HEK293 (cell line): Measurements from ENCODE around the gene EIF4E.

Experiments used
- CTCF ChIA-PET: fragments of 350-600 bp; formaldehyde crosslinking; extraction: SDS; loops from one replicate; lab custom pipeline; 2021; ENCODE audit warnings: antibody characterized with exemption; lab: Yijun Ruan, JAX
- POLR2A ChIA-PET: fragments of 300-600 bp; formaldehyde crosslinking; extraction: SDS; loops from one replicate; lab custom pipeline; 2020; ENCODE audit warnings: antibody characterized with exemption, inconsistent platforms; lab: Yijun Ruan, JAX
- H3K27ac ChIP-seq: fragments of 200-500 bp; sonication (Bioruptor generic); 2 replicates; pipeline ENCODE4 v1.5.1; 2014; ENCODE audit warnings: low read depth, low read length, control low read depth, inconsistent platforms; ENCODE audit errors: extremely low read depth
- H3K36me3 ChIP-seq, 2 experiments: fragments of 200-500 bp in 1 of 2; sonication (Bioruptor generic) in 1 of 2; 1 replicate in 1 of 2; 2 replicates in 1 of 2; pipeline ENCODE4 v1.5.1; 2014 to 2017; ENCODE audit warnings: inconsistent platforms in 2 of 2, low read length in 2 of 2; ENCODE audit not compliant: control insufficient read depth in 2 of 2, insufficient read depth in 1 of 2
- H3K4me1 ChIP-seq: fragments of 200-500 bp; sonication (Bioruptor generic); 2 replicates; pipeline ENCODE4 v1.5.1; 2014; ENCODE audit warnings: mild to moderate bottlenecking, low read length, inconsistent platforms; ENCODE audit not compliant: control insufficient read depth, insufficient read depth
- H3K4me3 ChIP-seq: 2 replicates; pipeline ENCODE4 v1.5.1; 2011; ENCODE audit warnings: low read depth, mild to moderate bottlenecking, control low read depth, low read length, moderate library complexity
- H3K9me3 ChIP-seq: fragments of 200-500 bp; sonication (Bioruptor generic); 2 replicates; pipeline ENCODE4 v1.5.1; 2014; ENCODE audit warnings: low read depth, low read length, inconsistent platforms; ENCODE audit not compliant: control insufficient read depth, insufficient read depth
- SCRT2 ChIP-seq: fragments of 450-650 bp; formaldehyde crosslinking; IDR thresholded peaks from 2 replicates; pipeline ENCODE4 v1.5.1; 2016; ENCODE audit warnings: missing biosample characterization, missing genetic modification characterization
- ZFP3 ChIP-seq: fragments of 450-650 bp; formaldehyde crosslinking; IDR thresholded peaks from 2 replicates; pipeline ENCODE4 v1.5.1; 2016; ENCODE audit warnings: low read depth, missing biosample characterization, missing genetic modification characterization
- ZNF140 ChIP-seq: fragments of 450-650 bp; formaldehyde crosslinking; IDR thresholded peaks from 2 replicates; pipeline ENCODE4 v1.5.1; 2016; ENCODE audit warnings: missing biosample characterization, missing genetic modification characterization
- ZNF146 ChIP-seq: fragments of 450-650 bp; formaldehyde crosslinking; IDR thresholded peaks from 2 replicates; pipeline ENCODE4 v1.5.1; 2016; ENCODE audit warnings: missing biosample characterization, missing genetic modification characterization
- ZNF157 ChIP-seq: fragments of 450-650 bp; formaldehyde crosslinking; IDR thresholded peaks from 2 replicates; pipeline ENCODE4 v1.5.1; 2016; ENCODE audit warnings: missing biosample characterization, missing genetic modification characterization
- ZNF223 ChIP-seq: fragments of 450-650 bp; formaldehyde crosslinking; IDR thresholded peaks from 2 replicates; pipeline ENCODE4 v1.5.1; 2016; ENCODE audit warnings: missing biosample characterization, missing genetic modification characterization
- ZNF335 ChIP-seq: fragments of 450-650 bp; formaldehyde crosslinking; conservative IDR thresholded peaks from 2 replicates; pipeline ENCODE4 v1.5.1; 2016; ENCODE audit warnings: missing biosample characterization, missing genetic modification characterization
- ZNF354C ChIP-seq: fragments of 450-650 bp; formaldehyde crosslinking; IDR thresholded peaks from 2 replicates; pipeline ENCODE4 v1.5.1; 2016; ENCODE audit warnings: missing biosample characterization, missing genetic modification characterization, low read depth, borderline replicate concordance
- ZNF426 ChIP-seq: fragments of 450-650 bp; formaldehyde crosslinking; IDR thresholded peaks from 2 replicates; pipeline ENCODE4 v1.5.1; 2017; ENCODE audit warnings: missing biosample characterization, missing genetic modification characterization, mild to moderate bottlenecking, inconsistent platforms, moderate library complexity
- ZNF48 ChIP-seq: fragments of 450-650 bp; formaldehyde crosslinking; IDR thresholded peaks from 2 replicates; pipeline ENCODE4 v1.5.1; 2016; ENCODE audit warnings: missing biosample characterization, missing genetic modification characterization
- ZNF501 ChIP-seq: fragments of 450-650 bp; formaldehyde crosslinking; IDR thresholded peaks from 2 replicates; pipeline ENCODE4 v1.5.1; 2016; ENCODE audit warnings: missing biosample characterization, missing genetic modification characterization
- ZNF544 ChIP-seq: fragments of 450-650 bp; formaldehyde crosslinking; IDR thresholded peaks from 2 replicates; pipeline ENCODE4 v1.5.0; 2017; ENCODE audit warnings: missing biosample characterization, missing genetic modification characterization
- ZNF548 ChIP-seq: fragments of 450-650 bp; formaldehyde crosslinking; IDR thresholded peaks from 2 replicates; pipeline ENCODE4 v1.5.1; 2016; ENCODE audit warnings: missing biosample characterization, missing genetic modification characterization
- ZNF707 ChIP-seq: fragments of 450-650 bp; formaldehyde crosslinking; IDR thresholded peaks from 2 replicates; pipeline ENCODE4 v1.5.1; 2016; ENCODE audit warnings: missing biosample characterization, missing genetic modification characterization
- TF ChIP-seq, protein P1 (sequence below): fragments of 450-650 bp; formaldehyde crosslinking; conservative IDR thresholded peaks from 2 replicates; pipeline ENCODE4 v1.5.1; 2016; ENCODE audit warnings: low read depth, missing biosample characterization, missing genetic modification characterization
- TF ChIP-seq, protein P2 (sequence below): fragments of 450-650 bp; formaldehyde crosslinking; IDR thresholded peaks from 2 replicates; pipeline ENCODE4 v1.5.1; 2016; ENCODE audit warnings: missing biosample characterization, missing genetic modification characterization
- TF ChIP-seq, protein P3 (sequence below): fragments of 450-650 bp; formaldehyde crosslinking; IDR thresholded peaks from 2 replicates; pipeline ENCODE4 v1.5.1; 2016; ENCODE audit warnings: missing biosample characterization, missing genetic modification characterization
- TF ChIP-seq, protein P4 (sequence below): fragments of 450-650 bp; formaldehyde crosslinking; IDR thresholded peaks from 2 replicates; pipeline ENCODE4 v1.5.1; 2016; ENCODE audit warnings: missing biosample characterization, missing genetic modification characterization
- TF ChIP-seq, protein P5 (sequence below): fragments of 450-650 bp; formaldehyde crosslinking; IDR thresholded peaks from 2 replicates; pipeline ENCODE4 v1.5.1; 2016; ENCODE audit warnings: missing biosample characterization, missing genetic modification characterization
- TF ChIP-seq, protein P6 (sequence below): fragments of 450-650 bp; formaldehyde crosslinking; IDR thresholded peaks from 2 replicates; pipeline ENCODE4 v1.5.1; 2016; ENCODE audit warnings: missing biosample characterization, missing genetic modification characterization, borderline replicate concordance

EIF4E gene

DNA sequence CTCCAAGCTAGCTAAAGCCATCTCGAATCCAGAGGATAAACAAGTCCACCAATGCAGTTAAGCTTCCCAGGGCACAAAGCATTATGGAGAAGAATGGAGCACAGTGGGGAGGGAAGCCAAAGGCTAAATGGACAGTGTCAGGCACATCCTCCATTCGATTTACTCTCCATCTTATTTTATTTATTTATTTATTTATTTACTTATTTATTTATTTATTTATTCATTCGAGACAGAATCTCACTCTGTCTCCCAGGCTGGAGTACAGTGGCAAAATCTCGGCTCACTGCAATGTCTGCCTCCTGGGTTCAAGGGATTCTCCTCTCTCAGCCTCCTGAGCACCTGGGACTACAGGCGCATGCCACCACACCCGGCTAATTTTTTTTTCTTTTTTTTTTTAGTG, 26.3 kb upstream of the EIF4E start (continued):
- TF ChIP-seq ZNF146 (tag by site-specific recombination) = no peak
- TF ChIP-seq, protein P1, sequence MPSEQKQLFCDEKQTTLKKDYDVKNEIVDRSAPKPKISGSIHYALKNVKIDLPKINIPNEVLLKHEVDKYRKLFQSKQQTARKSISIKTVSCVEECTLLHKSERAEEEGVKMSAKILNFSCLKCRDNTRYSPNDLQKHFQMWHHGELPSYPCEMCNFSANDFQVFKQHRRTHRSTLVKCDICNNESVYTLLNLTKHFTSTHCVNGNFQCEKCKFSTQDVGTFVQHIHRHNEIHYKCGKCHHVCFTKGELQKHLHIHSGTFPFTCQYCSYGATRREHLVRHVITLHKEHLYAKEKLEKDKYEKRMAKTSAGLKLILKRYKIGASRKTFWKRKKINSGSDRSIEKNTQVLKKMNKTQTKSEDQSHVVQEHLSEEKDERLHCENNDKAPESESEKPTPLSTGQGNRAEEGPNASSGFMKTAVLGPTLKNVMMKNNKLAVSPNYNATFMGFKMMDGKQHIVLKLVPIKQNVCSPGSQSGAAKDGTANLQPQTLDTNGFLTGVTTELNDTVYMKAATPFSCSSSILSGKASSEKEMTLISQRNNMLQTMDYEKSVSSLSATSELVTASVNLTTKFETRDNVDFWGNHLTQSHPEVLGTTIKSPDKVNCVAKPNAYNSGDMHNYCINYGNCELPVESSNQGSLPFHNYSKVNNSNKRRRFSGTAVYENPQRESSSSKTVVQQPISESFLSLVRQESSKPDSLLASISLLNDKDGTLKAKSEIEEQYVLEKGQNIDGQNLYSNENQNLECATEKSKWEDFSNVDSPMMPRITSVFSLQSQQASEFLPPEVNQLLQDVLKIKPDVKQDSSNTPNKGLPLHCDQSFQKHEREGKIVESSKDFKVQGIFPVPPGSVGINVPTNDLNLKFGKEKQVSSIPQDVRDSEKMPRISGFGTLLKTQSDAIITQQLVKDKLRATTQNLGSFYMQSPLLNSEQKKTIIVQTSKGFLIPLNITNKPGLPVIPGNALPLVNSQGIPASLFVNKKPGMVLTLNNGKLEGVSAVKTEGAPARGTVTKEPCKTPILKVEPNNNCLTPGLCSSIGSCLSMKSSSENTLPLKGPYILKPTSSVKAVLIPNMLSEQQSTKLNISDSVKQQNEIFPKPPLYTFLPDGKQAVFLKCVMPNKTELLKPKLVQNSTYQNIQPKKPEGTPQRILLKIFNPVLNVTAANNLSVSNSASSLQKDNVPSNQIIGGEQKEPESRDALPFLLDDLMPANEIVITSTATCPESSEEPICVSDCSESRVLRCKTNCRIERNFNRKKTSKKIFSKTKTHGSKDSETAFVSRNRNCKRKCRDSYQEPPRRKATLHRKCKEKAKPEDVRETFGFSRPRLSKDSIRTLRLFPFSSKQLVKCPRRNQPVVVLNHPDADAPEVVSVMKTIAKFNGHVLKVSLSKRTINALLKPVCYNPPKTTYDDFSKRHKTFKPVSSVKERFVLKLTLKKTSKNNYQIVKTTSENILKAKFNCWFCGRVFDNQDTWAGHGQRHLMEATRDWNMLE (tag by site-specific recombination) = peak; percentile 68; the same call in 1 of the 2 replicates
- TF ChIP-seq ZNF548 (tag by site-specific recombination) = no peak
- TF ChIP-seq ZNF426 = peak; percentile 48
- TF ChIP-seq ZFP3 (tag by site-specific recombination) = no peak
- no peak for TF ChIP-seq ZNF157 (tag by site-specific recombination)
- TF ChIP-seq ZNF335 (tag by site-specific recombination) = no peak
- TF ChIP-seq ZNF140 (tag by site-specific recombination) = peak; percentile 12; the same call in 1 of the 2 replicates

DNA sequence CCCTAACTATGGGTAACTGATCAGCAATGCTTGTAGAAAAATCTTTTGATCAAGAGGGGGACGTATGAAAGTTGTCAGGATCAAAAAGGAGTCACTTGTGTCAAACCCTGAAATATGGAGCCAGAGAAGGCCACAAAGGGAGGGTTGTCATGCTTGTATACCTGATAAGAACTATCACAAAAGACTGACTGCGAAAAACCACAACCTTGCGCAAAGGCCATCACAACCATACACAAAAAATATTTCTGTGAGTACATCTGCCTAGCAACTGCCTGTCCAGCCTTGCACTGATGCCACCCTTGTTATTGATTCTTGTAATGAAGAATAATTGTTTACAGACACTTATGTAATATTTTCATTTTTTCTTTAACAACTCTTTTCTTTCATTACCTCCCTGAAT, 22.8 kb upstream of the EIF4E start:
- H3K36me3 ChIP-seq = no peaks in the 10 kb centered on the region
- POLR2A ChIA-PET = interaction anchor here (0.7 kb wide), 1 partner anchor 471 kb away, joined by 7 read pairs; no protein-coding TSS in a partner anchor
- no peak overlapping the region for H3K27ac ChIP-seq
- H3K4me3 ChIP-seq = no peak overlapping the region
- H3K9me3 ChIP-seq = no peaks in the 10 kb centered on the region
- CTCF ChIA-PET = no interaction called here
- H3K4me1 ChIP-seq = no peaks in the 10 kb centered on the region
- TF ChIP-seq, protein P2, sequence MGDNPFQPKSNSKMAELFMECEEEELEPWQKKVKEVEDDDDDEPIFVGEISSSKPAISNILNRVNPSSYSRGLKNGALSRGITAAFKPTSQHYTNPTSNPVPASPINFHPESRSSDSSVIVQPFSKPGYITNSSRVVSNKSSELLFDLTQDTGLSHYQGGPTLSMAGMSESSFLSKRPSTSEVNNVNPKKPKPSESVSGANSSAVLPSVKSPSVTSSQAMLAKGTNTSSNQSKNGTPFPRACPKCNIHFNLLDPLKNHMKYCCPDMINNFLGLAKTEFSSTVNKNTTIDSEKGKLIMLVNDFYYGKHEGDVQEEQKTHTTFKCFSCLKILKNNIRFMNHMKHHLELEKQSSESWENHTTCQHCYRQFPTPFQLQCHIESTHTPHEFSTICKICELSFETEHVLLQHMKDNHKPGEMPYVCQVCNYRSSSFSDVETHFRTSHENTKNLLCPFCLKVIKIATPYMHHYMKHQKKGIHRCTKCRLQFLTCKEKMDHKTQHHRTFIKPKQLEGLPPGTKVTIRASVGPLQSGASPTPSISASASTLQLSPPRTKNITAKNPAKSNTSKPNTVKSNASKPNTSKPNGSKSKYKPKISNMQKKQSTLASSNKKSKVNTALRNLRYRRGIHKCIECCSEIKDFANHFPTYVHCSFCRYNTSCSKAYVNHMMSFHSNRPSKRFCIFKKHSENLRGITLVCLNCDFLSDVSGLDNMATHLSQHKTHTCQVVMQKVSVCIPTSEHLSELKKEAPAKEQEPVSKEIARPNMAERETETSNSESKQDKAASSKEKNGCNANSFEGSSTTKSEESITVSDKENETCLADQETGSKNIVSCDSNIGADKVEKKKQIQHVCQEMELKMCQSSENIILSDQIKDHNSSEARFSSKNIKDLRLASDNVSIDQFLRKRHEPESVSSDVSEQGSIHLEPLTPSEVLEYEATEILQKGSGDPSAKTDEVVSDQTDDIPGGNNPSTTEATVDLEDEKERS (tag by site-specific recombination) = no peak
- TF ChIP-seq ZNF707 (tag by site-specific recombination) (no peak), ZNF354C (no peak), ZNF426 (no peak), ZNF48 (tag by site-specific recombination) (no peak), ZNF223 (no peak), SCRT2 (tag by site-specific recombination) (no peak), ZNF501 (tag by site-specific recombination) (no peak), ZNF544 (tag by site-specific recombination) (no peak)
- TF ChIP-seq, protein P3, sequence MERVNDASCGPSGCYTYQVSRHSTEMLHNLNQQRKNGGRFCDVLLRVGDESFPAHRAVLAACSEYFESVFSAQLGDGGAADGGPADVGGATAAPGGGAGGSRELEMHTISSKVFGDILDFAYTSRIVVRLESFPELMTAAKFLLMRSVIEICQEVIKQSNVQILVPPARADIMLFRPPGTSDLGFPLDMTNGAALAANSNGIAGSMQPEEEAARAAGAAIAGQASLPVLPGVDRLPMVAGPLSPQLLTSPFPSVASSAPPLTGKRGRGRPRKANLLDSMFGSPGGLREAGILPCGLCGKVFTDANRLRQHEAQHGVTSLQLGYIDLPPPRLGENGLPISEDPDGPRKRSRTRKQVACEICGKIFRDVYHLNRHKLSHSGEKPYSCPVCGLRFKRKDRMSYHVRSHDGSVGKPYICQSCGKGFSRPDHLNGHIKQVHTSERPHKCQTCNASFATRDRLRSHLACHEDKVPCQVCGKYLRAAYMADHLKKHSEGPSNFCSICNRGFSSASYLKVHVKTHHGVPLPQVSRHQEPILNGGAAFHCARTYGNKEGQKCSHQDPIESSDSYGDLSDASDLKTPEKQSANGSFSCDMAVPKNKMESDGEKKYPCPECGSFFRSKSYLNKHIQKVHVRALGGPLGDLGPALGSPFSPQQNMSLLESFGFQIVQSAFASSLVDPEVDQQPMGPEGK = no peak
- TF ChIP-seq, protein P4, sequence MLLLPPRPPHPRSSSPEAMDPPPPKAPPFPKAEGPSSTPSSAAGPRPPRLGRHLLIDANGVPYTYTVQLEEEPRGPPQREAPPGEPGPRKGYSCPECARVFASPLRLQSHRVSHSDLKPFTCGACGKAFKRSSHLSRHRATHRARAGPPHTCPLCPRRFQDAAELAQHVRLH (tag by site-specific recombination) = no peak
- TF ChIP-seq, protein P5, sequence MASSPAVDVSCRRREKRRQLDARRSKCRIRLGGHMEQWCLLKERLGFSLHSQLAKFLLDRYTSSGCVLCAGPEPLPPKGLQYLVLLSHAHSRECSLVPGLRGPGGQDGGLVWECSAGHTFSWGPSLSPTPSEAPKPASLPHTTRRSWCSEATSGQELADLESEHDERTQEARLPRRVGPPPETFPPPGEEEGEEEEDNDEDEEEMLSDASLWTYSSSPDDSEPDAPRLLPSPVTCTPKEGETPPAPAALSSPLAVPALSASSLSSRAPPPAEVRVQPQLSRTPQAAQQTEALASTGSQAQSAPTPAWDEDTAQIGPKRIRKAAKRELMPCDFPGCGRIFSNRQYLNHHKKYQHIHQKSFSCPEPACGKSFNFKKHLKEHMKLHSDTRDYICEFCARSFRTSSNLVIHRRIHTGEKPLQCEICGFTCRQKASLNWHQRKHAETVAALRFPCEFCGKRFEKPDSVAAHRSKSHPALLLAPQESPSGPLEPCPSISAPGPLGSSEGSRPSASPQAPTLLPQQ (tag by site-specific recombination) = no peak
- TF ChIP-seq, protein P6, sequence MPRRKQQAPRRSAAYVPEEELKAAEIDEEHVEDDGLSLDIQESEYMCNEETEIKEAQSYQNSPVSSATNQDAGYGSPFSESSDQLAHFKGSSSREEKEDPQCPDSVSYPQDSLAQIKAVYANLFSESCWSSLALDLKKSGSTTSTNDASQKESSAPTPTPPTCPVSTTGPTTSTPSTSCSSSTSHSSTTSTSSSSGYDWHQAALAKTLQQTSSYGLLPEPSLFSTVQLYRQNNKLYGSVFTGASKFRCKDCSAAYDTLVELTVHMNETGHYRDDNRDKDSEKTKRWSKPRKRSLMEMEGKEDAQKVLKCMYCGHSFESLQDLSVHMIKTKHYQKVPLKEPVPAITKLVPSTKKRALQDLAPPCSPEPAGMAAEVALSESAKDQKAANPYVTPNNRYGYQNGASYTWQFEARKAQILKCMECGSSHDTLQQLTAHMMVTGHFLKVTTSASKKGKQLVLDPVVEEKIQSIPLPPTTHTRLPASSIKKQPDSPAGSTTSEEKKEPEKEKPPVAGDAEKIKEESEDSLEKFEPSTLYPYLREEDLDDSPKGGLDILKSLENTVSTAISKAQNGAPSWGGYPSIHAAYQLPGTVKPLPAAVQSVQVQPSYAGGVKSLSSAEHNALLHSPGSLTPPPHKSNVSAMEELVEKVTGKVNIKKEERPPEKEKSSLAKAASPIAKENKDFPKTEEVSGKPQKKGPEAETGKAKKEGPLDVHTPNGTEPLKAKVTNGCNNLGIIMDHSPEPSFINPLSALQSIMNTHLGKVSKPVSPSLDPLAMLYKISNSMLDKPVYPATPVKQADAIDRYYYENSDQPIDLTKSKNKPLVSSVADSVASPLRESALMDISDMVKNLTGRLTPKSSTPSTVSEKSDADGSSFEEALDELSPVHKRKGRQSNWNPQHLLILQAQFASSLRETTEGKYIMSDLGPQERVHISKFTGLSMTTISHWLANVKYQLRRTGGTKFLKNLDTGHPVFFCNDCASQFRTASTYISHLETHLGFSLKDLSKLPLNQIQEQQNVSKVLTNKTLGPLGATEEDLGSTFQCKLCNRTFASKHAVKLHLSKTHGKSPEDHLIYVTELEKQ (tag by site-specific recombination) = no peak
